ENCODE data around the gene ANXA4. TPM values are rescaled to one million over a fixed set of nuclear protein-coding genes. Genes with fewer than 3 reads are reported as not detected.

ANXA4 gene
- polyA plus RNA-seq, 1 experiment = 133 TPM

DNA sequence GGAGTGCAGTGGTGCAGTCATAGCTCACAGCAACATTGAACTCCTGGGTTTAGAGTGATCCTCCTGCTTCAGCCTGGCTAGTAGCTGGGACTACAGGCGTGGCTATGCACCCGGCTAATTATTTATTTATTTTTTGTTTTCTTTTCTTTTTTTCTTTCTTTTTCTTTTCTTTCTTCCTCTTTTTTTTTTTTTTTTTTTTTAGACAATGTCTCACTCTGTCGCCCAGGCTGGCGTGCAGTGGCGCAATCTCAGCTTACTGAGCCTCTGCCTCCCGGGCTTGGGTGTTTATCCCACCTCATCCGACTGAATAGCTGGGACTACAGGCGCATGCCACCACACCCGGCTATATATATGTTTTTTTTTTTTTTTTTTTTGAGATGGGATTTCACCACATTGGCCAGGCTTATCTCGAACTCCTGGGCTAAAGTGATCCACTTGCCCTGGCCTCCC lies 1.4 kb upstream of the ANXA4 start:
- no peak for DNase-seq (ENCODE audit: low read depth)
- POLR2A ChIA-PET = interaction anchor here (0.6 kb wide), 1 partner anchor 554 kb away, joined by 7 read pairs; no protein-coding TSS in a partner anchor
- Histone ChIP-seq H3K4me3 (ENCODE audit: low read depth, low read length) (peak overlapping the region; percentile 80), H3K36me3 (ENCODE audit: control insufficient read depth, insufficient read depth, low read length) (no peaks in the 10 kb centered on the region; the same call in 1 of the 2 replicates), H3K27me3 (ENCODE audit: control insufficient read depth, insufficient read depth, low read length) (no peaks in the 10 kb centered on the region)
- CTCF ChIA-PET = interaction anchor here (0.7 to 4.6 kb wide), 4 partner anchors 16 to 403 kb away, joined by 3 to 38 read pairs (median 10); no protein-coding TSS in a partner anchor
- TF ChIP-seq, protein P1, sequence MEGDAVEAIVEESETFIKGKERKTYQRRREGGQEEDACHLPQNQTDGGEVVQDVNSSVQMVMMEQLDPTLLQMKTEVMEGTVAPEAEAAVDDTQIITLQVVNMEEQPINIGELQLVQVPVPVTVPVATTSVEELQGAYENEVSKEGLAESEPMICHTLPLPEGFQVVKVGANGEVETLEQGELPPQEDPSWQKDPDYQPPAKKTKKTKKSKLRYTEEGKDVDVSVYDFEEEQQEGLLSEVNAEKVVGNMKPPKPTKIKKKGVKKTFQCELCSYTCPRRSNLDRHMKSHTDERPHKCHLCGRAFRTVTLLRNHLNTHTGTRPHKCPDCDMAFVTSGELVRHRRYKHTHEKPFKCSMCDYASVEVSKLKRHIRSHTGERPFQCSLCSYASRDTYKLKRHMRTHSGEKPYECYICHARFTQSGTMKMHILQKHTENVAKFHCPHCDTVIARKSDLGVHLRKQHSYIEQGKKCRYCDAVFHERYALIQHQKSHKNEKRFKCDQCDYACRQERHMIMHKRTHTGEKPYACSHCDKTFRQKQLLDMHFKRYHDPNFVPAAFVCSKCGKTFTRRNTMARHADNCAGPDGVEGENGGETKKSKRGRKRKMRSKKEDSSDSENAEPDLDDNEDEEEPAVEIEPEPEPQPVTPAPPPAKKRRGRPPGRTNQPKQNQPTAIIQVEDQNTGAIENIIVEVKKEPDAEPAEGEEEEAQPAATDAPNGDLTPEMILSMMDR (IDR thresholded peaks at IDR 0.05; ENCODE audit: insufficient read depth, low read depth, low read length) = no peak

DNA sequence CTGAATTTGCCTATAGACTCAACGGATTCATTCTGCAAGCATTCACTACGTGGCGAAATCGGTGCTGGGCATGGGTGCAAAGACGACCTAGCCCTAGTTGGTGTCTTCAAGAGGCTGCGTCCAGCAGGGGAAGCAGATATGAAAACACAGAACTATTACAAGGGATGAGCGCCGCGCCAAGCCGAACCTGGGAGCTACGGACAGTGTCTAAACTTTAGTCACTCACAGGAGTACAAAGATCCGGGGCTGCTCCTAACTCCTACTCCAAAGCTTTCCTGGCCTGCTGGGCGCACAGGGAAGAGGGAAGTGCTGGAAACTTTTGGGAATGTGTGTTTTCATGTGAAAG lies 732 bp upstream of the ANXA4 start:
- peak overlapping the region; percentile 80 for H3K4me3 ChIP-seq (ENCODE audit: low read depth, low read length)
- DNase-seq (ENCODE audit: low read depth) = no peak
- H3K36me3 ChIP-seq (ENCODE audit: control insufficient read depth, insufficient read depth, low read length) = no peaks in the 10 kb centered on the region; the same call in 1 of the 2 replicates
- CTCF ChIA-PET = interaction anchor here (0.6 to 4.6 kb wide), 7 partner anchors 10 to 86 kb away, joined by 3 to 38 read pairs (median 5); no protein-coding TSS in a partner anchor
- POLR2A ChIA-PET = interaction anchor here (0.6 kb wide), 1 partner anchor 232 kb away, joined by 4 read pairs; no protein-coding TSS in a partner anchor
- TF ChIP-seq, protein P1 (IDR thresholded peaks at IDR 0.05; ENCODE audit: insufficient read depth, low read depth, low read length) = peak; percentile 40
- H3K27me3 ChIP-seq (ENCODE audit: control insufficient read depth, insufficient read depth, low read length) = no peaks in the 10 kb centered on the region

DNA sequence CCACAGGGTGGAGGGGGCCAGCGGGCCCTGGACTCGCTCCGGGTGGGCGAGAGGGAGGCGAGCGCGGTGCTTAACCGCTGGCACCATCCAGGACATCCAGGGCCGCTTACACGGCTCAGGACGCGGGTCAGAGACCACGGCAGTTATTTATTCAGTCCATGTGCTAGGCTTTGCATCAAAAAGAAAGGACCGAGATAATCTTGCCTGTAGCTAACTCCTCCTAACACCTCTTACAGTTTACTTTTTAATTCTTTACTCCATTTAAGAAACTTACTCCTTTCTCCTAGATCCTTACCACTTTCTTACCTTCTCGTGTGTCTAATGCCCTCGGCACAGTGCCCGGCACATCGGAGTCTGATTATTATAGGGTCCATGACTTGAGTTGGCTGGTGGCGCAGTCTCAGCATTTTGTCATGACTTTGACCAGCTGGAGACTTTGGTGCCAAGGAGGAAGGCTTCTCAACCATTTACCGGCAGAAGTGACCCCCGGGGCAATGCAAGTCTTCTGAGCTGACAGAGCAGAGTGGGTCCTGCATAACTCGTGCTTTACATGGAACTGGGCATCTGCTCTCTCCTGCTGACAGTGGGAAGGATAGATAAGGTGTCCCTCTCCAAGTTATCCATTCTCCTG lies 503 bp downstream of the ANXA4 start:
- TF ChIP-seq, protein P1 (IDR thresholded peaks at IDR 0.05; ENCODE audit: insufficient read depth, low read depth, low read length) = no peak
- no peaks in the 10 kb centered on the region; the same call in 1 of the 2 replicates for H3K36me3 ChIP-seq (ENCODE audit: control insufficient read depth, insufficient read depth, low read length)
- DNase-seq (ENCODE audit: low read depth) = no peak
- H3K27me3 ChIP-seq (ENCODE audit: control insufficient read depth, insufficient read depth, low read length) = no peaks in the 10 kb centered on the region
- CTCF ChIA-PET = interaction anchor here (1.3 to 4.6 kb wide), 4 partner anchors 9 to 75 kb away, joined by 5 to 38 read pairs (median 12); no protein-coding TSS in a partner anchor
- POLR2A ChIA-PET = no interaction called here
- H3K4me3 ChIP-seq (ENCODE audit: low read depth, low read length) = peak overlapping the region; percentile 80

DNA sequence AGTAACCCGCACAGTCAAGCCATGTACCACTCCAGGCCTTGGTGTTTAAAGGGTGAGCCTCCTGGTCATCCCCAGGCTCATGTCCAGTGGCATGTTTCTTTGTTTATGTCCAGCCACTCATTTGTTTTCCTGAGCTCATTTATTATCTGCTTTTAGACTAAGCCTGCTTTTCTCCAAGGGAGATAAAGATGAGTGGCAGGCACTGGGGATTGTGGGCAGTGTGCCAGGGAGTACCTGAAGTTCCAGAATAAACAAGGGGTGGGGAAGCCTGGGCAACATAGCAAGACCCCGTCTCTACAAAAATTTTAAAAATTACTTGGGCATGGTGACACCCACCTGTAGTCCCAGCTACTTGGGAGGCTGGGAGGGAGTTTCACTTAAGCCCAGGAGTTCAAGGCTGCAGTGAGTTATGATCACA lies 1.9 kb downstream of the ANXA4 start:
- no peak for DNase-seq (ENCODE audit: low read depth)
- TF ChIP-seq, protein P1 (IDR thresholded peaks at IDR 0.05; ENCODE audit: insufficient read depth, low read depth, low read length) = no peak
- Histone ChIP-seq H3K36me3 (ENCODE audit: control insufficient read depth, insufficient read depth, low read length) (no peaks in the 10 kb centered on the region; the same call in 1 of the 2 replicates), H3K4me3 (ENCODE audit: low read depth, low read length) (no peak overlapping the region), H3K27me3 (ENCODE audit: control insufficient read depth, insufficient read depth, low read length) (no peaks in the 10 kb centered on the region)
- CTCF ChIA-PET = interaction anchor here (1.2 to 1.7 kb wide), 3 partner anchors 18 to 73 kb away, joined by 3 to 5 read pairs (median 4); no protein-coding TSS in a partner anchor
- POLR2A ChIA-PET = no interaction called here

DNA sequence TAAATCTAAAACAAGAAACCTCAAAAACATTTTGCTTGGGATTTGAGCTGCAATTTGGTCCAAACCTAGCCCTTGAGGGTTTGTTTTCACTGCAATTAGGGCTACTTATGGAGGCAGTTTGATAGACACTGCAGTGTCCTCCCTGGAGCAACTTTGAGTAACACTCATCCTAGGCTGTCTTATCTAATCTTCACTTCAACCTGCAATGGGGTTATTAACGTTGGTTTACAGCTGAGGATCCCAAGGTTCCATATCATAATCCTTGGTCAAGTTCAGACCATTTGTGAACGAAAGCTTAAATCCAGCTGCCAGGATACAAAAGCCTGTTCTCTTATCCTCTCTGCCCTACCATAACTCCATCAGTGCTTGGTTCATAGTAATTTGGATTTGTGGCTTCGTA lies 2.5 kb downstream of the ANXA4 start:
- Histone ChIP-seq H3K27me3 (ENCODE audit: control insufficient read depth, insufficient read depth, low read length) (no peaks in the 10 kb centered on the region), H3K36me3 (ENCODE audit: control insufficient read depth, insufficient read depth, low read length) (no peaks in the 10 kb centered on the region; the same call in 1 of the 2 replicates), H3K4me3 (ENCODE audit: low read depth, low read length) (no peak overlapping the region)
- DNase-seq (ENCODE audit: low read depth) = no peak
- ChIA-PET CTCF (interaction anchor here (0.9 to 2.1 kb wide), 8 partner anchors 9 to 72 kb away, joined by 3 to 8 read pairs (median 4); no protein-coding TSS in a partner anchor), POLR2A (no interaction called here)
- TF ChIP-seq, protein P1 (IDR thresholded peaks at IDR 0.05; ENCODE audit: insufficient read depth, low read depth, low read length) = no peak
